GM13976 (cell line): Measurements from ENCODE around the gene PRPF19.

ENCODE experiments used
- DNase-seq: peaks from one replicate; pipeline ENCODE4 v3.0.0; 2012; ENCODE audit warnings: low spot score
- CTCF ChIP-seq: IDR thresholded peaks from 2 replicates; pipeline ENCODE4 v1.5.1; 2012; ENCODE audit warnings: borderline replicate concordance, mild to moderate bottlenecking; ENCODE audit not compliant: insufficient read depth; ENCODE audit errors: extremely low read depth, missing control alignments, control extremely low read depth
- in situ Hi-C: fragments of 300-500 bp; cut with MboI; formaldehyde crosslinking; loops from one replicate; pipeline ENCODE4 v1.12.0; 2022; ENCODE audit warnings: low sequenced_read_pairs, mixed read lengths, inconsistent platforms; ENCODE audit not compliant: unreplicated experiment

PRPF19 gene

GRCh38 chr11:60900673-60901404, 5.5 kb downstream of the PRPF19 start:
- DNase-seq = no peak
- in situ Hi-C loops = no loop called here
- TF ChIP-seq CTCF = no peak

GRCh38 chr11:60899977-60900376, 6.4 kb downstream of the PRPF19 start:
- DNase-seq = no peak
- in situ Hi-C loops = loop anchor here (10.0 kb wide), 2 partner anchors 65 to 125 kb away; no protein-coding TSS in a partner anchor
- TF ChIP-seq CTCF = no peak

- peak; percentile 85 for TF ChIP-seq CTCF
- DNase-seq = peak; percentile 51
- in situ Hi-C loops = loop anchor here (10.0 kb wide), 2 partner anchors 64 to 124 kb away; no protein-coding TSS in a partner anchor
These were observed 7.1 kb downstream of the PRPF19 start for GRCh38 chr11:60899046-60899936.

GRCh38 chr11:60897496-60897895, 8.9 kb downstream of the PRPF19 start:
- no peak for TF ChIP-seq CTCF
- no peak for DNase-seq
- in situ Hi-C loops = loop anchor here (10.0 kb wide), 2 partner anchors 63 to 123 kb away; no protein-coding TSS in a partner anchor

- no peak for DNase-seq
- in situ Hi-C loops = loop anchor here (10.0 kb wide), 2 partner anchors 61 to 121 kb away; no protein-coding TSS in a partner anchor
- no peak for TF ChIP-seq CTCF
These were observed 10.7 kb downstream of the PRPF19 start for GRCh38 chr11:60895687-60896086.

- in situ Hi-C loops = loop anchor here (10.0 kb wide), 2 partner anchors 56 to 116 kb away; no protein-coding TSS in a partner anchor
- DNase-seq = no peak
- TF ChIP-seq CTCF = no peak
These were observed 15.2 kb downstream of the PRPF19 start for GRCh38 chr11:60891103-60891741.
